ENCODE data around the gene KIAA0930.

The KIAA0930 gene

GRCh38 chr22:45150139-45150538 is 90.6 kb downstream of the KIAA0930 start:
- no peak for DNase-seq

- no peak for DNase-seq
Observed at GRCh38 chr22:45149671-45150070, 91.0 kb downstream of the KIAA0930 start.

- no peak for DNase-seq
Observed at GRCh38 chr22:45144916-45145315, 95.8 kb downstream of the KIAA0930 start.

GRCh38 chr22:45142376-45142775 is 98.3 kb downstream of the KIAA0930 start:
- DNase-seq, result no peak

Data from hypothalamus (tissue), 51 donors.